Panc1 (cell line): ENCODE measurements around the gene ATXN7L2.

Experiments used
- CTCF ChIP-seq: fragments of 450-650 bp; IDR thresholded peaks from 2 replicates; pipeline ENCODE4 v1.5.1; 2017; ENCODE audit warnings: mild to moderate bottlenecking
- POLR2AphosphoS5 ChIP-seq: IDR thresholded peaks from 2 replicates; pipeline ENCODE4 v1.6.1; 2012; ENCODE audit warnings: mild to moderate bottlenecking, low read depth, low read length, moderate library complexity
- REST ChIP-seq, 2 experiments: IDR thresholded peaks; 2 replicates each; pipeline ENCODE4 v1.6.1; 2011 to 2012; ENCODE audit warnings: low read depth in 2 of 2, control low read depth in 1 of 2, low read length in 1 of 2, mild to moderate bottlenecking in 1 of 2, moderate library complexity in 1 of 2; ENCODE audit not compliant: insufficient read depth in 1 of 2
- TCF7L2 ChIP-seq: IDR thresholded peaks from 2 replicates; pipeline ENCODE4 v1.6.1; 2011; ENCODE audit warnings: mild to moderate bottlenecking, low read depth, low read length, inconsistent platforms

DNA sequence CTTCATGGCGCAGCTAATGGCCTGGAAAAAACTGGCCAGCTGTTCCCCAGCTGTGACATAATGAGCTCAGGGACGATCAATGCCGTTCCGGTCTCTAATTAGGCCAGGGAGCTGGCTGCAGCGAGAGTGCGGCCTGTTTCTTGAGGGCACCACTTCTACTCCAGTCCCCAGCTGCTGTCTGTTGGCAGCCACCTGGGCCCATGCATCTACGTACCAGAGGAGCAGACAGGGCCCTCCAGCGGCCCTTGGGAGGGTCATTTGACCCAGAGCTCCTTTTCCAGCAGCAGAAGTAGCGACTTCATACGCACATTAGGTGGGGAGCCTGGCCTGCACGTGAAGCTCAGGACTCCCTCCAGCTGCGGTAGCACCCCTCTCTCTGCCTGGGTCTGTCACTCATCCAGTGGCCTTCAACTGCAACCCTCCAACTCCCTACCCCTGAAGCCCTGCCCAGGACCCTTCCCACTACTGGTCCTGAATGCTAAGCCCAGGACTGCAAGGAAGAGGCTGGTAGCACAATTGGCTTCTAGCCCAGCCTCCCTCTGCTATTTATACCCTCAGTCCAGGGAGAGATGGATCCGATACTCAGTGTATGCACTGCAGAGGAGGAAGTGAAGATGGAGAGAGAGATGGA is 46.9 kb downstream of the ATXN7L2 start:
- TF ChIP-seq CTCF: no peak
- no peak for TF ChIP-seq REST (IDR thresholded peaks at IDR 0.05; ENCODE audit: insufficient read depth in 1 of 2, low read depth in 2 of 2, low read length in 1 of 2)
- no peak for TF ChIP-seq POLR2AphosphoS5
- TF ChIP-seq TCF7L2: no peak
